Stimulated activated CD4-positive, alpha-beta T cell treated with anti-CD3 and anti-CD28 coated beads, Interleukin-4, amount 100 ng/mL, for 24 hours (primary cell): ENCODE data around the gene FUBP3.

Source experiments
- DNase-seq: peaks from one replicate; pipeline ENCODE4 v3.0.0-alpha.2; 2020

Gene FUBP3, protein sequence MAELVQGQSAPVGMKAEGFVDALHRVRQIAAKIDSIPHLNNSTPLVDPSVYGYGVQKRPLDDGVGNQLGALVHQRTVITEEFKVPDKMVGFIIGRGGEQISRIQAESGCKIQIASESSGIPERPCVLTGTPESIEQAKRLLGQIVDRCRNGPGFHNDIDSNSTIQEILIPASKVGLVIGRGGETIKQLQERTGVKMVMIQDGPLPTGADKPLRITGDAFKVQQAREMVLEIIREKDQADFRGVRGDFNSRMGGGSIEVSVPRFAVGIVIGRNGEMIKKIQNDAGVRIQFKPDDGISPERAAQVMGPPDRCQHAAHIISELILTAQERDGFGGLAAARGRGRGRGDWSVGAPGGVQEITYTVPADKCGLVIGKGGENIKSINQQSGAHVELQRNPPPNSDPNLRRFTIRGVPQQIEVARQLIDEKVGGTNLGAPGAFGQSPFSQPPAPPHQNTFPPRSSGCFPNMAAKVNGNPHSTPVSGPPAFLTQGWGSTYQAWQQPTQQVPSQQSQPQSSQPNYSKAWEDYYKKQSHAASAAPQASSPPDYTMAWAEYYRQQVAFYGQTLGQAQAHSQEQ

DNA sequence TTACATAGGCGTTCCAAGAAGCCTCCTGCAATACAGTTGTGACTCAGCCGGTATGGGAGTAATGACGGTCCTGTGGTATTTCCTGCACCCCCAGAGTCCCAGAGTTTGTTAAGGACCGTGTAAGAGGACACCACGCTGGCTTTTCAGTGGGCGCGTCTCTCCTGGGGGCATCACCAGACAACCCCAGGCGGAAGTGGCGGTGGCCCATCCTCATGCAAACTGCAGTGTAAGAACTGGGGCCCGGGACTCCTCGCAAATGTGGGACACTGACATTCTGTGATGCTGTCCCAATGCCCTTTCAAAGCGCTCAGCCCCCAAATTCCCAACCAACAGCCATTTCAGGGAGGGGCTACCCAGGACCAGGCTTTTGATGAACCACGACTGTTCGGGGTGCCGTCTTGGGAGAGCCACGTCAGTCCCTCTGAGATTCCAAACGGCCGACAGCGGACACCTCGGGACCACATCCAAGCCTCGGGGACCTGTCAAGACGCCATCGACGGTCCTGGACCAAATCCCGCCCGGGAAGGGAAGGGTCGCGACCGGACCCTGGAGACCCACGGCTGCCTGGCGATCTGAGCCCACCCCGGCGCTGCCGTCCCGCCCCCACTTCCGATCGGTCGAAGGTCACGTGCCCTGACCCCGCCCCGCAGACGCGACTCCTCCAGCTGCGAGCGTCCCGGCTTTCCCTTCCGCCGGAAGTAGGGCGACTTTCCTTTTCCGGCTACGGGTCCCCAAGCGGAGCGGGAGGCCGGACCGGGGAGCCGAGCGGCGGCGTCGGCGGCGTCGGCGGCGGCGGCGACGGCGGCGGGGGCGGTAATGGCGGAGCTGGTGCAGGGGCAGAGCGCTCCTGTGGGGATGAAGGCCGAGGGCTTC lies at the start of gene FUBP3:
TSS of gene FUBP3 (plus strand) at position 713 of the 873 bp plus-strand sequence. CDS start at position 817, 104 bp downstream.
- DNase-seq = peak; percentile 94

DNA sequence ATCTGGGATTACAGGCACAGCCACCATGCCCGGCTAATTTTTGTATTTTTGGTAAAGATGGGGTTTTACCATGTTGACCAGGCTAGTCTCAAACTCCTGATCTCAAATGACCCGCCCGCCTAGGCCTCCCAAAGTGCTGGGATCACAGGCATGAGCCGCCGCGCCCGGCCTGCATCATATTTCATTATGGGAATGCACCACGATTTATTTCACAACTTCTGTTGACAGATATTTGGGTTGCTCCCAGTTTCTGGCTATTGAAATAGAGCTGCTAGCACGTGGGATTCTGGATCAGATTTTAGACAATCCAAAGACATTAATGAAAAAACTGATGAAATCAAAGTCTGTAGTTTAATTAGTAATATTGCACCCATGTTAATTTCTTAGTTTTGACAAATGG lies 48.4 kb upstream of the FUBP3 start:
- DNase-seq = no peak

DNA sequence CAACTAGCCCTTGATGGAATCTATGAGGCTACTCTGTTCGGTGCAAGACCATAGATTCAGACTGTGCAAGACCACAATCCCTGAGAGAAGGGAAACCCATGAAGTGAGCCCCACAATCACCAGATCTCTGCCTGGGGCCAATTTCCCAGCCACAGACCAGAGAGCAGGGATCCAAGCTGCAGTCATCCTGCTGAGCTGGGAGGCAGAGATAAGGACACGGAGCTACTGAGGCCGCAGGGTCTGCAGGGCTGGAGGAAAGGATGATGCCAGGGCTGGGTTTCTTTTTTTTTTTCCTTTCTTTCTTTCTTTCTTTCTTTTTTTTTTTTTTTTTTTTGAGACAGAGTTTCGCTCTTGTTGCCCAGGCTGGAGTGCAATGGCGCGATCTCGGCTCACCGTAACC lies 47.7 kb upstream of the FUBP3 start:
- no peak for DNase-seq

DNA sequence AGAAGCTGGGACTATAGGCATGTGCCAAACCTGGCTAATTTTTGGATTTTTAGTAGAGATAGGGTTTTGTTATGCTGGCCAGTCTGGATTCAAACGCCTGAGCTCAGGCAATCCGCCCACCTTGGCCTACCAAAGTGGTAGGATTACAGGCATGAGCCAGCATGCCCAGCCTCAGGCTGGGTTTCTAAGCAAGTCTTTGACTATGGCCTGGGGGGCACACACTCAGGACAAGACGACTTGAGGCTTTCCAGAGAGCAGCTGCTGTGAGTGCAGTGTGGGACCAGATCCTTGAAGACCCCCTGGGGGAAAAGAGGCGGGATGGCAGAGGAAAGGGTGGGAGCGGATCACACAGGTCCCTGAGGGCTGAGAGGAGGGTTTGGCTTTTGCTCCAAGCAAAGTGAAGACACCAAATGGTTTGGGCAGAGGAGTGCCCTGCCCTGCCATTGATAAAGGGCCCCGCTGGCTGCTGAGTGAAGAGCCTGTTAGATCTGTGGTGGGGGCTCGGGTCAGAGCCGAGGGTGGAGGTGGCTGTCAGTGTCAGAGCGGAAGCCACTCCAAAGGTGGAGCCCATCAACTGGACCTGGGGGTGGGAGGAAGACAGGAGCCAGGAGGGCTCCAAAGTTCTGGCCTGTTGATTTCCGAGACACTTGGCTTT lies 46.8 kb upstream of the FUBP3 start:
- no peak for DNase-seq

DNA sequence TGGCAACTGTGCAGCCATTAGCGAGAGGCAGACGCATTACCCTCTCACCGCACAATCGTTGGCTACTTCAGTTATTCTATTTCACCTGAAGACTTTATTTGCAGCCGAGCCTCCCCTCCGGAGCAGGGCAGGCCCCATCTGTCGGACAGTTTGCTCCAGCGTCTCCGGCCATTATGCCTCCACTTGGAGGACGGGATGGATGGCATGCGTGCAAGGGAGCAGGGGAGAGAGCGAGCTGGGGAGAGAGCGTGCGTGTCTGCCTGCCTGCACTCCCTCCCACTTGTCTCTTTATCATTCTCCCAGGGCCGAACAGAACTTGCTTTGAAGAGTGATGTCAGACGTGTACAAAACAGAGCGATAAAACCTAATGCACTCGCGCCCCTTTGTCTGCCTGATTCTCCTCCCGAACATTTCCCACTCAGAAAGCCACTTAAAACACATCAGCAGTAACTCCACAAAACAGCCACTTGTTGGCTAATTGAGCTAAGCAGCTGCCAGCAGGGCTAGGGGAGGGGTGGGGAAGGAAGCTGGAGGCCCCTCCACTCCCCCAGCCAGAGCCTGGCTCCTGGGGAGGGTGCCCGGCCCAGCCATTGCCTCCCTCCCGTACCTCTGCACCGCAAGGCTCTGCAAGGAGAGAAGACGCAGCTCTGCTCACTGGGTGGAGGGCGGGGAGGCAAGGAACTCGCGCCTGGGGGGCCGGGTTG lies 43.4 kb upstream of the FUBP3 start:
- no peak for DNase-seq

DNA sequence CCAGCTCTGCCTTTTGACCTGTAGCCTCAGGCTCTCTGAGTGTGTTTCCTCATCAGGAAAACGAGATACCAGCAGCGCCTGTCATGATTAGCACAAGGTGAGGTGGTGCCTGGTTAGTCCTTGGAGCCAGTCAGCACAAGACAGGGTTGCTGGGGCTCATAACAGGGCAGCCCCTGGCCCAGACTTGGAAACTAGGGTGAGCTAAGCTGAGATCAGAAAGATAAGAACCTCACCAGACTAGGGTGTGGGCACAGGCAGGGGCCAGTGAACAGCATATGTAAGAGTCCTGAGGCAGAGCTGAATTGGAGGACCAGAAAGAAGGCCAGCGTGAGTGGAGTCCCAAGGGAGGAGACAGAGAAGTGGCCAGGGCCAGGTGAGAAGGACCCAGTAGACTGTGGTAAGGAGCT lies 42.7 kb upstream of the FUBP3 start:
- DNase-seq = no peak

DNA sequence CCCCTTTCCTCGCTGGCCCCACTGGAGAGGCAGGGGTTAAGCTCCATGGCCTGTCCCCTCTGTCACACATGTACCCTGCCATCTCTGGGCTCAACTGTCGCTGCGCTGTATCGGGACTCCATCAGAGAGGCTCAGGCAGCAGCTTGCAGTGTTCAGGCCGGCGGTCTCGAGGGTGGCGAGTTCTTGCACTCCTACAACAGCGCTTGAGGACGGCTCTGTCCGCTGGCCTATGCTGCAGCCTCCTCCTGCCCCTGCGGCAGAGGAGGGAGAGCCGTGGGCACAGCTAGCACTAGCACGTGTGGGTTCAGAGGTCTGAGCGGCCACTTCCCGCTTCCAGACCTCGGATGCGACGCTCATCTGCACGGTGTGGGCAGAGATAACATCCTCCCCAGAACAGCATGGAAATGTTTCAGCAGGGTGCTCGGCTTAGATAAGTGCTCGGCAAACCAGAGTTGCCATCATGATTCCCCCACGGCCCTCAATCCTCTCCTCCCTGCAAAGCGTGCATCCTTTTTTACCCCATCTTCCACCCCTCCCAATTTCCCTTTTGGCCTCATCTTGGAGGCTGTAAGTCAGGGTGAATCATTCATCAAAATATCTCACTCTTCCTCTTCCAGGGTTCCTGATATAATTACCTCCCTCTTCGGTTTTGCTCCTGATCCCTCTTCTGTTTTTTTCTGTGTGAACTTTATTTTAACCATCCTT lies 41.9 kb upstream of the FUBP3 start:
- no peak for DNase-seq

DNA sequence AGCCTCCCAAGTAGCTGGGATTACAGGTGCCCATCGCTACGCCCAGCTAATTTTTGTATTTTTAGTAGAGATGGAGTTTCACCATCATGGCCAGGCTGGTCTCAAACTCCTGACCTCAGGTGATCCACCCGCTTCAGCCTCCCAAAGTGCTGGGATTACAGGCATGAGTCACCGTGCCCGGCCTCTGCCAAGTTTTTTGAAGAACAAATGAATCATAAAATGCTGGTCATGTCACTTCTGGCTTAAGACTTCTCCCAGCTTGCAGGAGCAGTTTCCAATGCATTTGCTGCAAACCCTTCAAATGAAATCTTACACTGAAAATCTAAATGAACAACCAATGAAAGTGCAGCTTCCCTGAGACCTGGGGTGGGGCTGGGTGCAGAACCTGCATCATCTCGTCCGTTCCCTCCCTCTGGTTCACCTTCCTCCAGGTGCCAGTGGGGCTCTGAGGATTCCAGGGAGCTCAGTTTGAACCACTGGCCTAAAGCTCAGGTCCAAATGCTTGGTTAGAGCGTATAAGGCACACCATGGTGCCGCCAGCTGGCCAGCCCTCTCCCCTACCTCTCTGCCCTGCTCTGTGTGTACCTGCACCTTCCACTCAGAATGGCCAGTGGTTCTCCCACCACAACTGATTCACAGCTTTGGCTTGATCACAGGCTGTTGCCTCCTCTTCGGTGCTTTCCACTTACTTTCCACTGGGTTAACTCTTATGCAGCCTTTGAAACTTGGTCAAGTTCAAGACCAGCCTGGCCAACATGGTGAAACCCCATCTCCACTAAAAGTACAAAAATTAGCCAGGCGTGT lies 39.8 kb upstream of the FUBP3 start:
- no peak for DNase-seq

DNA sequence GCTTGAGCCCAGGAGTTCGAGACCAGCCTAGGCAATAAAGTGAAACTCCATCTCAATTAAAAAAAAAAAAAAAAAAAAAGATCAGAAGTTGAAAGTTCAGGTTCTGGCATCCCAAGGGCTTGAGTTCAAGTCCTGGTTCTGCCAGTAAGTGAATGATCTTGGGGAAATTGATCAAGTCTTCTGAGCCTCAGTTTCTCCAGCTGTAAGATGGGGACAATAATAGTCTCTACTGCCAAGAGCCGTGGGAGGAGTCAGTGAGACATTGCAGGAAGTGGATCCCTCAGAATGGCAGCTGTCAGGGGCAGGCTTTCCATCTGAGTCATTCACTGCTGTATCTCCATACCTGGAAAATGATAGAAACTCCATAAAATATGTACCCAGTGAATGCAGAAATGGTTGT lies 37.8 kb upstream of the FUBP3 start:
- DNase-seq = no peak

DNA sequence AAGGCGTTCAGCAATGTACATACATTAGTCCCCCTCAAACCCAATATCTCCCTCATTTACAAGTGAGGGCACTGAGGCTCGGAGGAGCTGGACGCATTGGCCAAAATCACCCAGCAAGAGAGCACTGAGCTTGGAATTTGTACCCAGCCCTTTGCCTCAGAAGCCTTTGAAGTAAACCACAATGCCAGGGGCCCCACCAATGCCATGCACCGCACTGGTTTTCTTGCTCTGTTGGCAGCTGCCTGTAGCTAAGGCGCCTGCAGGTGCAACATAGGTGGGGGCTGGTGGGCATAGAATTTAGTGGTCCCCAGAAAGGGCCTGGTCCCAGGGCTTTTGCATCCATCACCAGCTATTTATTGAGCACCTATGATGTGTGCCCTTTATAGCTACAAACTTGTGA lies 37.3 kb upstream of the FUBP3 start:
- no peak for DNase-seq

DNA sequence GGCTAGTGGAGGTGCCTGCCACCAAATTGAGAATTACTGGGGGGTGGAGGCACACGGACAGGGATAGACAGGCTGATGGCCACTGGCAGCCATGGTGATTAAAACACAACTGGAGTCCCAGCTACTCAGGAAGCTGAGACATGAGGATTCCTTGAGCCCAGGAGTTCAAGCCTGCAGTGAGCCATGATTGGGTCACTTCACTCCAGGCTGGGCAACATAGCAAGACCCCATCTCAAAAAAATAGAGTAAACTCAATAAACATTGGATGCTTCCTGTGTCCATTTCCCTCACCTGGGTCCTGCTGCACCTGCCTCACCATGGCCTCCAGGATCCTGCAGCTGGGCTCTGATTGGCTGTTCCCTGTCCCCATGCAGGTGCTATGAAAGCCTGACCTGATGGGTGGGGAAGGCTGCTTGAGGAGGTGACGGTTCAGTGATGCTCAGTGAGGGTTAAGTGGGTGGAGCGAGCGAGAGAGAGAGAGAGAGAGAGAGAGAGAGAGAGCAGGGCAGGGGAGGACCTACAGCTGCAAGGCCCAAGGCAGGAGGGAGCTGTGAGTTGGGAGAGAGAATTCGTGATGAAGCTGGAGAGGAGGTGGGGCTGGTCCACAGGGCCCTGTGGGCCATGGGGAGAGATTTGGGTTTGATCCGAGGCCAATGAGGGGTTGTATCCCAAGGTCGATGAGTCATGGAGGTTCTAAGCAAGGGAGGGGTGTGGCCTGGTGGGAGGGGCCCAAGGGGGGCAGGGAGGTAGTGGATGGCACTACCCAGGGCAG lies 36.7 kb upstream of the FUBP3 start:
- no peak for DNase-seq

DNA sequence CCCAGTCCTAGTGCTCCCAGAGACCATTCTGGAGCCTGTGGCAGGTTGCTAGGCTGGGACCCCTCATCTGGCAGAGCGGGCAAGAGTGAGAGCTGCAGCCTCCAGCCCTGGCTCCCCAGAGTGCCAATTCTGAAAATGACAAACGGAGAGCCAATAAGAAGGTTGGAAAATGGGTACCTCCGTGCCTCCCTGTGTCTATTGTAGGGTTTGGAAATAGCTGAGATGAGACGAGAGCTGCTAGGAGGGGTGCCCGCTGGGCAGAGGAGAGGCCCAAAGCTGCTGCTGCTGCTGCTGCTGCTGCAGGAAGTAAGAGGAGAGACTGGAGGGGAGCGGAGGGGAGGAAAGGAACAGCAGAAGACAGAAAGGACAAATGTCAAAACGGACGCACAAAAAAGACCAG lies 36.0 kb upstream of the FUBP3 start:
- no peak for DNase-seq

DNA sequence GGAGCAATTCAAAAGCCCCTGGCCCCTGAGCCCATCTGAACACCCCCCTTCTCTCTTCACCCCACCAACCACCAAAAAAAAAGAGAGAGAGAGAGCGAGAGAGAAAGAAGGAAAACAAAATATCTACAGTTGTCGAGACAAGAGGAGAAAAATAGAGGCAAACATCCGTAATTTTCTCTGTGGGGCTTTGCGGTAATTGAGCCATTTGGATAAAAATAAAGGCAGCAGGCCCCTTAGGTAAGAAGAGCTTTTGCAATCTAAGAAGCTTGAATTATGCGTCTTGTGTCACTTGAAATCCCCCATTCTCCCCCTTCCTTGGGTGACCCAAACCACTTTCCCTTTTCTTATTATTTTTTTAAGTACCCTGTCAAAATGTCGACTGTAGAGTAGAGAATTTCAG lies 35.5 kb upstream of the FUBP3 start:
- DNase-seq = no peak

DNA sequence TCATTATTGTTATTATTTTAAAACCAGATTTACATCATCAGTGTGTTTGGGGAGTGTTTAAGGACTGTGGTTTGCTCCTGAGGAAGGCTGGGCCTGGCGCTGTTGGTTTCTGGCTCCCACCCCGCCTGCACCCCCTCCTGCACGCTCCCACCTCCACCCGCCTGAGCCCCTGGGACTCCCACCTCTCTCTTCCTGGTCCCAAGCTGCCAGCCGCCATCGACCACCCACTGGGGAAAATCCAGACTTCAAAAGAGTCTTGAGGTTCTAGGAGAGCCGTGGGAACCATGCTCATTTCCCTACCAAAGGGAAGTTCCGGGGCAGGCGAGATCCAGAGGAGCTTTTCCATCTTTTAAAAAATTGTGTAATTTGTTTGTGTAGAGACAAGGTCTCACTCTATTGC lies 35.0 kb upstream of the FUBP3 start:
- no peak for DNase-seq

DNA sequence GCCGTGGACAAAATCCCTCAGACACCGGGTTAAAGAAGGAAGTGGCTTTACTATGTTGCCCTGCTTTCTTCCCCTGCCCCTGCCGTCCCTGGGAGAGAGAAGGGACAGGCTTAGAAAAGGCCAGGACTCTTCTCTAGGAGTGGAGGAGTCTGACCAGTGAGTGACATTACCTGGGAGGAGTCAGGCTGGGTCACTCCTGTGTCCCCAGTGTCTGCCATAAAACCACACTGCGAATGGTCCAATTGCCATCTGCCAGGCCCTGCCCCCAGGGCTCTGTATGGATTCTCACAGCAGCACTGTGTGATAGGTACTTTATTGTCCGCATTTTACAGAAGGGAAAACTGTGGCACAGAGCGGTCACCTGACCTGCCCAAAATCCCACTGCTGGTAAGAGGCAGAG lies 31.3 kb upstream of the FUBP3 start:
- no peak for DNase-seq

DNA sequence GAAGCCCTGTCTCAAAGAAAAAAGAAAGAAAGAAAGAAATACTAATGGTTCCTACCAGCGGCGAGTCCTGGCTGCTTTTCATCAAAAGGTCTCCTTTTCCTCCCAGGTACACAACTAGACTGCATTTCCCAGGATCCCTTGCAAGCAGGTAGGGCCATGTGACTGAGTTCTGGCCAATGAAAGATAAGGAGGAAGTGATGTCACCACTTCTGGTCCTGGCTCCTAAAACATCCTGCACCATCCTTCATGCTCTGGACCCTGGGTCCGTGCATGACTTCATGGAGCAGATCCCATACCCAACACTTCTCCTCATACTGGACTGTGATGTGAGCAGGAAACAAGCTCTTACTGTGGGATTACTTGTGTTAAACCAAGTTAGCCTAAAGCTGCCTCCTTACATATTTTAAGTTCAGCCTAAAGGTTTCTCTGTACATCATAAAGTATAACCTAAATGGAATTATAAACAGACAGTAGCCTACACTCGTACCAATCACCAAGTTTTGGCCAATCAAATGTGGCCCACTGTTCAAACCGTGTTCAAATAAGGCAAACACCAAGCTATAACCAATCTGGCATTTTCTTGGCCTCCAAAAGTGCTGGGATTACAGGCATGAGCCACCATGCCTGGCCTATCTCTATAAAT lies 30.2 kb upstream of the FUBP3 start:
- DNase-seq = no peak

DNA sequence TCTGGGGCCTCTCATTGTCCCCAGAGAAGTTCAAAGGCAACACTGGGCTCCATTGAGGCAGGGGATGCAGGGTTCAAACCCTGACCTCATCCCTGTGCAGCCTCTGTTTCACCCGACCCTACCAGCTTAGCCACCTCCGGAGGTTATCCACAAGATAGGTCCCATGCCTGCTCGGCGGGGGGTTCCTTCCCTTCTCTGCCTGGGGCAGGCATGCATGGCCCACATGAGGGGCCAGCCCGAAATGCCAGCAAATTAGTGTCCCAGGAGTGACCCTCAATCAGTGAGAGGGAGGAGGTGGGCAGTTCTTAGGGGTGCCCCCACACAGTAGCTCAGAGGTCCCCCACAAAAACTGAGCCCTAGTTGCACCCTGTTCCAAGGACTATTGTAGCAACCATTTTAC lies 24.8 kb upstream of the FUBP3 start:
- DNase-seq = no peak

DNA sequence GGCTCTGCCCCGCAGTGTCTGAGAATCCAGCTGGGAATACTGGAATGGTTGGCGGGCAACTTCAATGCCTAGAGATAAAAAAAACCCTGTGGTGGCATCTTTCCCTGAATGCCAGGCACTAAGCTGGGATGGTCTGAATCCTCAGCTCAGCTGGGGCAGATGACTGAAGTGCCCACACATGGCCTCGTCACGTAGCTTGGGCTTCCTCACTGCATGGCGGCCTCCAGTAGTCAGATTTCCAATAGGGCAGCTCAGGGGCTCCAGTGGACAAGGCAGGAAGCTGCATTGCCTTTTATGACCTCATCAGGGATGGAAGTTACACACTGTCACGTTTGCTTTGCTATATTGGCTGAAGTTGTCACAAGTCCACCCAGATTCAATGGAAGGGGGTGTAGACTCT lies 24.3 kb upstream of the FUBP3 start:
- no peak for DNase-seq

DNA sequence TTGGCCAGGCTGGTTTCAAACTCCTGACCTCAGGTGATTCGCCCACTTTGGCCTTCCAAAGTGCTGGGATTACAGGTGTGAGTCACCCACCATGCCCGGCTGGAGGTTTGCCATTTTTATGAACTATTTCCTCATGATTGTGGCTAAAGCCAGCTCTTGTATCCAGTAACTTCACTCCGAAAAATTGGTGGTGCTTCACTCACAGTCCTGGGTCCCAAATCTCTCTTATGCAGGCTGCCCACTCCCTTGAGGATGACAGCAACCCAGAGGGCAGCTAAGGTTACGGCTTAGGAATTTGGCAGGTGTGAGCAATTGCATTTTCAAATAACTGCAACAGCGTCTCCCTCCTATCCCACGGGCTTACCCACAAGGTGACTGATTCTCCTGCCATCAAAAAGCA lies 23.4 kb upstream of the FUBP3 start:
- no peak for DNase-seq
